C1 segment of cervical spinal cord (tissue), 14 donors: ENCODE data around the gene MCM9.
"Not testable (repeated sequence)": the region's sequence is repeated elsewhere in the genome, so short reads cannot be mapped to it uniquely, and the experiment has no call there.

Experiments
- DNase-seq, 14 donors: peaks; one replicate each; lab custom pipeline; 2025; lab: John Stamatoyannopoulos, UW

Gene MCM9

GRCh38 chr6:118800394-118801071 lies 134.4 kb downstream of the MCM9 start:
- DNase-seq = peak in 13 of 14 donors; percentile 9 to 87 (median 62)

- no peak for DNase-seq
These were observed 135.1 kb downstream of the MCM9 start for GRCh38 chr6:118799826-118800225.

GRCh38 chr6:118796548-118796947 lies 138.4 kb downstream of the MCM9 start:
- DNase-seq = not testable (repeated sequence)

- no peak for DNase-seq
These were observed 143.5 kb downstream of the MCM9 start for GRCh38 chr6:118791499-118791898.

GRCh38 chr6:118789954-118790353 lies 145.0 kb downstream of the MCM9 start:
- DNase-seq = no peak

- DNase-seq = no peak
These were observed 145.5 kb downstream of the MCM9 start for GRCh38 chr6:118789419-118789818.

- DNase-seq = no peak
These were observed 146.3 kb downstream of the MCM9 start for GRCh38 chr6:118788702-118789101.

GRCh38 chr6:118787724-118788423 lies 147.1 kb downstream of the MCM9 start:
- DNase-seq = no peak

GRCh38 chr6:118786596-118787453 lies 148.1 kb downstream of the MCM9 start:
- no peak for DNase-seq

- no peak for DNase-seq
These were observed 149.4 kb downstream of the MCM9 start for GRCh38 chr6:118785601-118786000.

GRCh38 chr6:118784641-118785164 lies 150.3 kb downstream of the MCM9 start:
- peak in 9 of 14 donors; percentile 8 to 33 (median 25) for DNase-seq

GRCh38 chr6:118783931-118784550 lies 150.9 kb downstream of the MCM9 start:
- peak in 1 of 14 donors; percentile 58 for DNase-seq

GRCh38 chr6:118782651-118783050 lies 152.3 kb downstream of the MCM9 start:
- DNase-seq = no peak

- no peak for DNase-seq
These were observed 153.1 kb downstream of the MCM9 start for GRCh38 chr6:118781897-118782296.

- DNase-seq = no peak
These were observed 154.3 kb downstream of the MCM9 start for GRCh38 chr6:118780668-118781067.

GRCh38 chr6:118776607-118777549 lies 158.1 kb downstream of the MCM9 start:
- DNase-seq = peak in 9 of 14 donors; percentile 13 to 79 (median 22)

- no peak for DNase-seq
These were observed 159.6 kb downstream of the MCM9 start for GRCh38 chr6:118775381-118775780.

GRCh38 chr6:118774581-118774980 lies 160.4 kb downstream of the MCM9 start:
- no peak for DNase-seq

GRCh38 chr6:118772886-118773285 lies 162.1 kb downstream of the MCM9 start:
- no peak for DNase-seq

- no peak for DNase-seq
These were observed 163.7 kb downstream of the MCM9 start for GRCh38 chr6:118771253-118771652.
